GM12878 (cell line): ENCODE data around the gene MUSK. TPM values are rescaled to one million over a fixed set of nuclear protein-coding genes. Genes with fewer than 3 reads are reported as not detected.

Source experiments
- CHD4 ChIP-seq: fragments of 200-600 bp; sonication (generic); IDR thresholded peaks from 2 replicates; pipeline ENCODE4 v1.6.1; 2016; ENCODE audit warnings: mild to moderate bottlenecking
- E2F4 ChIP-seq: IDR thresholded peaks from 2 replicates; pipeline ENCODE4 v1.6.1; 2012; ENCODE audit warnings: low read depth, low read length, improper control_type of control experiment
- EZH2 ChIP-seq: IDR thresholded peaks from 2 replicates; pipeline ENCODE4 v1.6.1; 2012; ENCODE audit warnings: low read depth, mild to moderate bottlenecking, control low read depth, inconsistent platforms, low read length, borderline replicate concordance; ENCODE audit not compliant: control insufficient read depth
- IRF5 ChIP-seq: fragments of 450-650 bp; IDR thresholded peaks from 2 replicates; pipeline ENCODE4 v1.6.1; 2017; ENCODE audit warnings: borderline replicate concordance
- ZNF217 ChIP-seq: fragments of 450-650 bp; IDR thresholded peaks from 2 replicates; pipeline ENCODE4 v1.6.1; 2017; ENCODE audit warnings: antibody characterized with exemption, mild to moderate bottlenecking
- ZNF592 ChIP-seq: fragments of 450-650 bp; IDR thresholded peaks from 2 replicates; pipeline ENCODE4 v1.6.1; 2017; ENCODE audit warnings: mild to moderate bottlenecking, moderate library complexity
- polyA plus RNA-seq, 11 experiments: library from polyadenylated mRNA; depleted of rRNA in 4 of 11; unstranded in 6 of 11; stranded (reverse) in 5 of 11; fragments of >200 nt; fragmentation: Nextera tagmentation in 4 of 11; fragmentation: Illumina TruSeq in 1 of 11; extraction: Ambion mirVana in 4 of 11; extraction: Trizol in 1 of 11; gene quantifications; 1 replicate in 1 of 11; 2 replicates in 10 of 11; pipeline versions ENCODE4 v1.2.1 to v1.2.3, GENCODE V29; 2011 to 2016; ENCODE audit warnings: inconsistent platforms in 2 of 11, missing spikeins in 2 of 11, low read depth in 1 of 11
- total RNA-seq, 4 experiments: library from RNA; depleted of rRNA in 3 of 4; stranded (reverse); fragments of >200 nt in 3 of 4; fragmentation: Illumina TruSeq in 1 of 4; extraction: Trizol in 1 of 4; gene quantifications; 2 replicates each; pipeline versions ENCODE4 v1.2.1 to v1.2.3, GENCODE V29; 2013 to 2021

The MUSK gene
- total and polyA plus RNA-seq, 10 of the 15 experiments (the other 5 are each of a cell fraction or from before 2014, with no cell fraction given) = 0.04 to 0.19 (median 0.10) TPM; not detected in 5

GRCh38 chr9:110620726-110621125 is 47.9 kb upstream of the MUSK start (continued):
- TF ChIP-seq E2F4 (no peak), CHD4 (no peak), IRF5 (no peak), ZNF217 (no peak), EZH2 (no peak), ZNF592 (no peak)
